ENCODE results near the gene GPRC5B.

The GPRC5B gene

DNA sequence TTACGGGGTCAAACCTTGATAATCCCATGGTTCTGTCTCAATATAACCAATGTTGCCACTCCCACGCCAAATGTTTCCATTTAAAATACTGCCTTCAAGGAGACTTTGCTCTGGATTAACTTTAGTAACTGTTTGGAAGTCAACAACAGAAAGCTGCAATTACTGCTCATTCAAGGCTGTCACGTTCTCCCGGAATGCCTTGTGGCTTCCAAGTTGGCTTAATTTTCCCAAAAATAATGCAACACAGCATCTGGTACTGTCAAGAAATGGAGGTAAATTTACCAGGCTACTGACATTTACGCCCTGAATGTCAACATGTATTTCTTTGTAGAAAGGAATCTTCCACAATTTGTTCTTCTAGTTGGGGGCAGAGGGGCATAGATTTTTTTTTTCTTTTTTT is 38.2 kb downstream of the GPRC5B start:
- FAIRE-seq (no peak), DNase-seq (ENCODE audit: low spot score) (no peak)

DNA sequence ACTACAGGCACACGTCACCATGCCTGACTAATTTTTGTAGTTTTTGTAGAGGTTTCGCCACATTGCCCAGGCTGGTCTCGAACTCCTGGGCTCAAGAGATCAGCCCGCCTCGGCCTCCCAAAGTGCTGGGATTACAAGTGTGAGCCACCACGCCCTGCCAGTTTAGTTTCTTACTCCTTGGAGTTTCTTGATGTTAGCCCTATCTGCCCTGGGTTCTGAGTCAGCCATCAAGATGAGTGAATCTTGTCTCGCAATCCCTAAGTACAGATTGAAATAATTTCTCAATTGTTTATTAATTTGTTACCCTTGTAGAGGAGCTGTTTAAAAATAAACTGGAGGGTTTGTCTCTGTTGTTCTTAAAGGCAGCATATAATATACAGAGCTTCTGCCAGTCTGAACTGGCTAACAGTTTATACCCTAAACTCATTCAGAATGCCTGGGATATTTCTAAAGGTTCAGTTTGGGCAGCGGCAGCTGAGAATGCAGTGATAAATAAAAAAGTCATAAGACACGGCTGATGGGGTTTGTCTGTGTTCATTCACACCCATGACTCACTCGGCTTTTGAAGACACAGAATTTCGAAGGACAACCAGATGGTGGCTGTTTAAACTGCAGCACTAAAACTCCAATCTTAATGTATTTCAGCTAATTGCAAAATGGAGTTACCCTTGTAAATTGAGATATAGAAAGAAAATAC is 39.6 kb downstream of the GPRC5B start:
- DNase-seq (ENCODE audit: low spot score): peak; percentile 53
- FAIRE-seq: no peak

DNA sequence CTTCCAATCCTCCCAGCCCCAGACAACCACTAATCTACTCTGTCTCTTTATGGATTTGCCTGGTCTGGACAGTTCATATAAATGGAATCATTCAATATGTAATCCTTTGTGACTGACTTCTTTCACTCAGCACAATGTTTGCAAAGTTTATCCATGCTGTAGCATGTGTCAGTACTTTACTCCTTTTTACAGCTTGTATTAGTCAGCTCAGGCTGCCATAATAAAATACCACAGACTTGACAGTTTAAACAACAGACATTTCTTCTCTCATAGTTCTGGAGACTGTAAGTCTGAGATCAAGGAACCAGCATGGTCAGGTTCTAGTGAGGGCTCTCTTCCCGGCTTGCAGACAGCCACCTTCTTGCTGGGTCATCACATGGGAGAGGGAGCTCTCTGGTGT is 41.3 kb downstream of the GPRC5B start:
- no peak for FAIRE-seq
- DNase-seq (ENCODE audit: low spot score): no peak

DNA sequence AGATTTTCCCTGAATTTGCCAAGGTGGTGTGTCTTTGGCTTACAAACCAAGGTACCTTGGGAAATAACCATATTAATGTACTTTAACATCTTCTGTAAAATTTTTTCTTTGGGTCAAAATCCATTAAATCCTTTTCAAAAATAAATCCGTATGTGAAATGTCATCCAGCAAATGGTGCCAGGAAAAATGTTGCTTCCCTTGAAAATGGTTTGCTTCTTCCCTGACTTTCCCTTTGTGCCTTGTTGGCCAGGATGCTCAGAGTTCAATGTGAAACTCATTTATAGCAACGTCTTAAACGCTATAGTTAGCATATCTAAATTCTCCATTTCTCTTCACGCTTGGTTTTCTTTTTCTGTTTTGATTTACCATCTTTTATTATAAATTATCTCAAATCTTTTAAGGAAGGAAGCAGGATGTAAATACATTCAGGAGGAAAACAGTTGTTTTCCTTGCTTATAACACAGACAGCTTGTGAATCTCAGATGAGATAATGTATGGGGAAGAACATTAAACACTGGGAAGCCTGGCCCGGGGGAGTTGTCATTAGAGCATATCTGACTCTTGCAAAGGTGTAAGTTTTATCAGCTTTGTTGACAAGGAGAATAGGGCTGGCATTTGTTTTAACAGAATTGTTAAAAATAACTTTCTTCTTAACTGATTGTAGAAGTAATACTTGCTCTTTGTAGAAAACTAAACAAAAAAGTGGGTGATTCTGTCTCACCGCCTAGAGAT is 42.1 kb downstream of the GPRC5B start:
- FAIRE-seq: no peak
- DNase-seq (ENCODE audit: low spot score): no peak

DNA sequence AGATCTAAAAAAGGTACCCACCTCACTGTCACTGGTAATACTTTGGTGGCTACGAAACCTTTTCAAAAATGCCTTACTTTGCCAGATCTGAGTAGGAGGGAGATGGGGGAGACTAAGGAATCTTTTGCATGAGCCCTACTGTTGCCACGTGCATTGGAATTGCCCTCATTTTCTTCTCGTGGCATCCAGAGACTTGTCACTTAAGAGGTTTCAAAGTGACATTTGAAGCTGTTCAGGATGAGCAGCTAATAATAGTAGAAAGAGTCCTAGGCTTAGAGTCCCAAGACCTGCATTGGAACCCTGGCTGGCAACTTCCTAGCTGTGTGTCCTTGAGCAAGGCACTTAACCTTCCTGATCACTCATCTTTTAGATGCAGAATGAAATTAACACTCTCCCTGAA is 43.5 kb downstream of the GPRC5B start:
- no peak for FAIRE-seq

DNA sequence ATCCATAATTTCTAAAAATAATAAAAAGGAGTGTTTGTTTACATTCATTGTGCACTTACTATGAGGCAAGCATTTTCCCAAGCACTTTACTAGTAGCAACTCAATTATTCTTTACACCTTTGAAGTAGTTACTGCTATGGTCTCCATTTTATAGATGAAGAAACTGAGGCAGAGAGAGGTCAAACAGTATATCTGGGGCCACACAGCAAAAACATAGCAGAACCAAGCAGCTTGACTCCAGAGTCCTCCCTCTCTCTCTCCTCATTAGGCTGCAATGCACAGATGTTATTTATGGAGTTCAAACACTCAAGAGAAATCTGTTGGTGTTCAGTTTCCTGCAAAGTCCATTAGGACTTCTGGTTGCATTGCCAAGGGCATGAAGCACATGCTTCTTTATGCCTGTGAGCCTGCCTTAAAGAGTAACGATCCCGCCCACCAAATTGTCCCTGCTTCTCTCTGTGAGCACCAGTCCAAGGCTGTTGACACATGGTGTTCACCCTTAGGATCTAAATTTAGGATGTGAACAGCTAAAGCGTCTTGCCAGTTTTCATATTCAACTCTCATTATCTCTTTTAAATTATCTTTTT is 44.0 kb downstream of the GPRC5B start:
- no peak for FAIRE-seq

More for the DNA sequence above, 43.5 kb downstream of the GPRC5B start:
- DNase-seq (ENCODE audit: low spot score): no peak

DNA sequence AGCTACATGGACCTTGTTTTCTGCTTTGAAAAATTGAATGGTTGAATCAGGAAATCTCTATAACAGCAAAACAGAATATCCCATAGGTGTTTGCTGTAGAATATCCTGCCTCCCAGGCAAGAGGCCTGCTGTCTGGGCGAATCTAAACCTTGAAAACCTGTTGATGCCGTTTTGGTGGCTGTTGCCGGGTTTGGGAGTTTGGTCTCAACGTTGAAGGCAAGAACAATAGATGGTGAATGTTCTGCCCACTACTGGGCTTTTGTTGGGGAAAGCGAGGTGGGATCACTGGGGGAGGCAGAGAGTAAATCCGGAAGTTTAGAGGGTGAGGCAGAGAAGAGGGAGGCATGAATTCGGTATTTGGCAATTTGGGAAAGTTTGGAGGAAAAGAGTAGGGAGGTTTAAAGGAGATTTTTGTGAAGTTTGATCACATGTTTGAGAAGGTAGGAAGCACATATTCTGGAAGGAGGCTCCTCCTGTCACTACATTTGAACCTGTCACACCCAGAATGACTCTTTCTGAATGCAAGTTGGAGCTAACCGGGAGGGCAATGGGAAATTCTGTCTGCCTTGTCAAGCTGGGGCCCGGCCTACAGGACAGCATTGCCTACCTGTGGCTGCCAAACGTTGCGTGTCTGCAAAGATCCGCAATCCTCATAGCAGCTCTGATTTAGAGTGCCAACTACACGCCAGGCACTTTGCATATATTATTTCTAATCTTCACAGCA is 46.5 kb downstream of the GPRC5B start:
- FAIRE-seq: no peak

More for the DNA sequence above, 44.0 kb downstream of the GPRC5B start:
- no peak for DNase-seq (ENCODE audit: low spot score)

DNA sequence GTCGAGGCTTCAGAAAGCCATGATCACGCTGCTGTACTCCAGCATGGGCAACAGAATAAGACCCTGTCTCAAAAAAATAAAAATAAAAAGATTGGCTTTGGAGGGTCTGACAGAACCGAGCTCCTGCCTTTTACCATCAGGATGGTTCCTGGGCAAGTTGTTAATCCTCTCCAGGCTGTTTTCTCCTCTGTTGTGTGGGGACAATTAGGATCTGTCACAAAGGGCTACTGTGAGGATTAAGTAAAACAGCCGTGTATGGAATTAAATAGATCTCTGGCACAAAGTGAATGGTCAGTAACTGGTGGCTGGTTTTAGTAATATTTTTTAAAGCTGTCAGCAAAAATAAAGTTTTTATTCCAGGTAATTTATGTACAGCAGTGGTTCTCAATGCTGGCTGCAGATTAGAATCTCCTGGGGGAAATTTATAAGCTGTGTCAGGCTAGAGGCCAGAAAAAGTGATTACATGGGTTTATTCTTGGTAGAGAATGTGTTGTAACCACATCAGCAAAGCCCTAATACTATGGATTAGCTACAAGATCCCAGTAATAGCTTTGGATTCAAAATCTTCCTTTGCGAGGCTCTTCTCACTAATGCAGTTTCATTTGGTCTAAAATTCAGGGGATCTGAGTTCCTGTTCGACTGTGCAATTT is 47.2 kb downstream of the GPRC5B start:
- no peak for FAIRE-seq
- no peak for DNase-seq (ENCODE audit: low spot score)

More for the DNA sequence above, 46.5 kb downstream of the GPRC5B start:
- DNase-seq (ENCODE audit: low spot score): no peak

DNA sequence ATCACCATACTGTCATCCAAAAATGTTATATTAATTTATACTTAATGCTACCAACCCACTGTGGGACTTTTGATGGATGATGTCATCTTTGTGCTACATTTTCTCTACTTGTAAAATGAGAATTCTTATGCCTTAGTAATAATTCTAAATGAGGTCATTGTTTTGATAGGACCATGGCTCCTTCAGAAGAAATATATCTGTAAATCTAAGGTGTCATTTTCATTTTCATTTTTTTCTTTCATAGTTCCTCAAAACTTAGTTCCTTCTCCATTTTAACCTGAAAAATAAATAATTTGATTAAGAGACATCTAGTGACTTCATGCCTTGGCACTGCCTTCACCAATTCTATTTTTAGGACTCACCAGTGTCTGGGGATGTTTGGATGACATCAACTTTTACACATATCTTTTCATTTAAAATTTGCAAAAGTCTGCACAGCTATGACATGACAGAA is 48.7 kb downstream of the GPRC5B start:
- no peak for DNase-seq (ENCODE audit: low spot score)

DNA sequence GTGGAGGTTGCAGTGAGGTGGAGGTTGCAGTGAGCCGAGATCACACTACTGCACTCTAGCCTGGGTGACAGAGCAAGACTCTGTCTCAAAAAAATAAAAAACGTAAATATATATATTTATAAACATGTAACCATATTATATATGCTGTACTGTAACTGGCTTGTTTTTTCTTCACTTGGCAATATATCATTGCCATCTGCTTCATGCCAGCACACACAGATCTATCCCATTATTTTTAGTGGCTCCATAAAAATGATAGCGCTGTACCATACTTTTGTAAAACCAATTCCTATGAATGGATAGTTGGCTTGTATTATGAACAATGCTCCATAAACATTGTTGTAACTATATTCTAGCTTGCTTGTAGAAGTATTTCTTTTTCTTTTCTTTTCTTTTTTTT is 49.5 kb downstream of the GPRC5B start:
- DNase-seq (ENCODE audit: low spot score): no peak
- FAIRE-seq: no peak

More for the DNA sequence above, 48.7 kb downstream of the GPRC5B start:
- FAIRE-seq: no peak

DNA sequence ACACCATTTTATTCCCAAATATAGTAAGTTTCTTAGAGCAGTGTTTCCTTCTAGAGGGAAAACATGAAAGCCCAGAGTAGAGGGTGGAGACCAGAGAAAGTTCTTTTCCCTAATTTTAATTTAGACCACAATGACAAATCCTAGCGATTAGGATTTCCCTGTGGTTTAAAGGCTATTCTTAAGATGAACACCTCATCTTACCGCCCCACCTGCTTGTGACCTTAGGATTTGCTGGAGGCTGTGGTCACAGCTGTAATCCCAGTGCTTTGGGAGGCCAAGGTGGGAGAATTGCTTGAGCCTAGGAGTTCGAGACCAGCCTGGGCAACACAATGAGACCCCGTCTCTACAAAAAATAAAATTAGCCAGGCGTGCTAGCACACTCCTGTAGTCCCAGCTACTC is 51.1 kb downstream of the GPRC5B start:
- FAIRE-seq (no peak), DNase-seq (ENCODE audit: low spot score) (no peak)

DNA sequence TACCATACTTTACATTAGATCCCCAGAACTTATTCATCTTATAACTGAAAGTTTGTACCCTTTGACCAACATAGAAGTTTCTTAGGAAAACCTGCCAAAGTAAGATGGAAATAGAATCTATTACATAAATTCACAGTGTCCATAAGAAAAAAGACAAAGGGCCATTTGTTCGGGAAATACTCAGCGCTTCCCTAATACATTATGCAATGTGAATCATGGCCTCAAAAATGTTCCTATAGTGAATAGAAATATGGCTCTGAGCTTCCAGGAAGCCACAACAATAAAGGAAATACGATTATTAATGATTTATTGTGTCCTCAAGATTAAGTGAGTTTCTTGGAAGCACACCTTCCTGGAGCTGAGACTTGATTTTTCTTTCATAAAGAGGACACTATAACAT is 51.5 kb downstream of the GPRC5B start:
- no peak for FAIRE-seq

DNA sequence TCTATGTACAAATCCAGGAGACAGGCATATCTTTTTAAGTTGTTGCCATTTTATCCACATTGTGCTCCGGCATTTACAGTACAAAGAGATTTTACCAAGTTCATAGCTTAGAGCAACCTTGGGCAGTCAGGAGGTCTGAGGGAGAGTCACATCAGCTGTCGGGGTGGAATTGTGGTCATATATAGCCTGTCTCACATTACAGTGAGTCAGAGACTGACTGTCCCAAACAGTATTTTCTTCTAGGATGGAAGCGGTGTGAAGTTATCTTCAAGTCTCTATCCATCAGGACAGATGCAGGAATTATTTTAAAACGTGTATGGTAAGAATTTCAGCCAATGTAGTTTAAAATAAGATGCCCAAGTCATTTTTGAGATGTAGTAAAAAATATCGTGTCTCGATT is 53.0 kb downstream of the GPRC5B start:
- DNase-seq (ENCODE audit: low spot score): peak; percentile 63
- FAIRE-seq: no peak

More for the DNA sequence above, 51.5 kb downstream of the GPRC5B start:
- no peak for DNase-seq (ENCODE audit: low spot score)

DNA sequence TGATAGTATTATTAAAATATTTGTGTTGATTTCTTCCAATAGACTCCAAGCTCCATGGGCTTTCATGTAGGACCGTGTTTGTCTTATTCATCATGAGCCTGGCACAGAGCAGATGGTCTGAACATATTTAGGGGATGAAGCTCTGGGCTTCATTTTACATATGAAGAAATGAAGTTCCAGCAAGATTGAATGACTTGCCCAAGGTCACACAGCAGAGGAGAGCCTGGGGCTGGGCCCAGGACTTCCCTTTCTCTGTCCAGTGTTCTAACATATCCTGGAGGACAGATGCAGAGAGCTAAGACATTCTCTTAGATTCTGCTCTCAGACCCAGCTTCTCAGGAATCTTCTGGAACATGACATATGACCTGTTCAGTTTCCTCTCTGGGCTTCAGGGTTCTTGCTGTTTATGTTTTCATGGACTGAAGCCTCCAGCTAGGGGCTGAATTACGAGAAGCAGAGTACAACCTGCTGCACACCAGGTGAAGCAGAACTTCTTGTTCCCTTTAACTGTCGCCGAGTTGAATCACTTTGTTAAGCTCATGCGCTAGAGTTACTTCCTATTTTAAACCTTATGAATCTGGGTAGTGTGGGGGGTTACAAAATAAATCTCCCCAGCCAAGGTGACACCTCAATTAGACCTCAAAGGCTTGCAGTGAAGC is 53.6 kb downstream of the GPRC5B start:
- DNase-seq (ENCODE audit: low spot score): no peak

DNA sequence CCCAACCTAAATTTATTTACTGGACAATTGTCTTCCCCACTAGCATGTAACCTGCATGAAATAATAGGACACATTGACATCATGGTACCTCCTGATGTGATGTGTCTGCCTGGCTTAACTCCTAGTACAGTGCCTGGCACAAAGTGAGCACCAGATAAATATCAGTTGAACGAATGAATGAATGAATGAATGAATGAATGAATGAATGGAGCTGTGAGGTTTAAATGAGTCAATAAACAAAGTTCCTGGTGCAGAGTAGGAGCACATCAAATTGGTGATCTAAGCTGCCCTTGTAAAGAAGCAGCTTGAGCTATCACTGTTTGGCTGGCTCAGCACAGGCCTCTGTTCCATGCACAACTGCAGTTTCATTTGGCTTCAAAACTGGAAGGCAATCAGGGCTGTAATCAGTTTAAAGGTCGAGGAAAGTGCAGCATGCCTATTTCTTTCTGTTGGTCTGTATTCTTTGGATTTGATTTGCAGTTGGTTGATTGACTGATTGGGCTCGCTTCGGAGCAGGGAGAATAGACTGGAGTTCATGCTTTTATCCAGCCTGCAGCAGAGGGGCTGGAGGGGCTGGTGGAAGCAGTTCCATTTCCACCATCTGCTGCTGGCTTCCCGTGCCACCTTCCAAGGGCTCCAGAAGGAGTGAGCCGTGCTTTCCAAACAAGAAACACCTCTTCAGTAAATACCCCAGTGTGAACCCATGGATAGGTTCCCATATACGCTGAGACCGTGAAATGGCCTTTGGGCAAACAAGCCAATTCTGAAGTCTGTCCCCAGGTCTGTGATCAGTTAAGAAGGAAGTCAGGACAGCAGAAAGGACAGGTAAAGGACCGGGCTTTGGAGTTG is 54.6 kb downstream of the GPRC5B start:
- no peak for DNase-seq (ENCODE audit: low spot score)
- FAIRE-seq: no peak

More for the DNA sequence above, 53.6 kb downstream of the GPRC5B start:
- no peak for FAIRE-seq

DNA sequence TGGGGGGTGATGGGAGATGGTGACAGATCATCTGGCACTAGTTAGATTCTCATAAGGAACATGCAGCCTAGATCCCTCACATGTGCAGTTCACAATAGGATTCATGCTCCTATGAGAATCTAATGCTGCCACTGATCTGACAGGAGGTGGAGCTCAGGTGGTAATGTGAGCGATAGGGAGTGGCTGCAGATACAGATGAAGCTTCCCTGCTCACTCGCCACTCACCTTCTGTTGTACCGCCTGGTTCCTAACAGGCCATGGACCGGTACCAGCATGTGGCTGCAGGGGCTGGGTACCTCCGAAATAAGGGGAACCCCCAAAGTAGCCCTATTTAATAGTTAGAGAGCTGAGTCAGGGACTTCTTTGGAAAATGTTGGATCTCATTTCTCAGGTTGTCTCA is 60.4 kb downstream of the GPRC5B start:
- DNase-seq (ENCODE audit: low spot score) (no peak), FAIRE-seq (no peak)

DNA sequence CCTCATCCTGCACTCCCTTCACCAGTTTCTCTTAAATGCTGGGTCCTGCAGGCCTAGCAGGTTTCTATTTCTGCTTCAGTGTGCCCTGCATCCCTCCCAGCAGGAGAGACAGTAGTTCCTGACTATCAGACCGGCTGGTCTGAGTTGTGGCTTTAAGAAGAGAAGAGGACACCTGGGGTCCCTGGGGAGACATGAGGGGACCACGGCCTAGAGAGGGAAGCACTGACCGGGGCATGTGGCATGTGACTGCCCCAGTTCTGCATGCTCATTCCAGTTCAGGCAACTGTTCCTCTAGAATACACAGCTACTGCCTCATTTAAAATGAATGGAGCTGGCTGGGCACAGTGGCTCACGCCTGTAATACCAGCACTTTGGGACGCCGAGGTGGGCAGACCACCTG is 61.3 kb downstream of the GPRC5B start:
- FAIRE-seq (no peak), DNase-seq (ENCODE audit: low spot score) (no peak)

DNA sequence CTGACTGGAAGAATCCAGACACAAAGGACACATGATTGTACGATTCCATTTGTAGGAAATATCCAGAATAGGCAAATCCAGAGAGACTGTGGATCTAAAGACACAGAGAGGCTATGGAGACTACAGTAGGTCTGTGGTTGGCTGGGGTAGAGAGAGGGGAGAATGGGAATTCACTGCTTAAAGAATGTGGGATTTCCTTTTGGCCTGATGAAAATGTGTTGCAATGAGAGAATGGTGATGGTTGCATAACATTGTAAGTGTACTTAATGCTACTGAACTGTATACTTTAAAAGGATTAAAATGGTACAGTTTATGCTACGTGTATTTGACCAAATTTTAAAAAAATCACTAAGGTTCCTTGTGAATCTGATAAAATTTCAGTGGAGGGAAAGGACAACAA is 62.1 kb downstream of the GPRC5B start:
- FAIRE-seq: no peak

DNA sequence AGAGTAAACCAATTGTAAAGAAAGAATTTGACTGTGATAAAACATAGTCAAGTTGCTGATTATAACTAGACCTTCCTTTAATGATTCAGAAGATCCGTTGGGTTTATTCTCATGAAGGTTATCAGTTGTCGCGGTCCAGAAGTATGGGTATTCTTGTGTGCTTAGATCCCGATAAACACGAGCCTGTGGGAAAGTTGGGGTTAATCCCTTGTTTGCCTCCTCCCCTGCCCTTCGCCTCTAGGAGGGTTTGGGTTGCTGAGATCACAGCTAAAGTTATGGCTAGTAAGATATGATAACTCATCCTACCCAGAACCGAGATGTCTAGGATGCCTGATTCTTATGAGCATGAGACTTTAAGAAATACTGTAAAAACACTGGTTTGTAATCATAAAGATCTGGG is 66.8 kb downstream of the GPRC5B start:
- no peak for FAIRE-seq
- no peak for DNase-seq (ENCODE audit: low spot score)

More for the DNA sequence above, 62.1 kb downstream of the GPRC5B start:
- DNase-seq (ENCODE audit: low spot score): no peak

DNA sequence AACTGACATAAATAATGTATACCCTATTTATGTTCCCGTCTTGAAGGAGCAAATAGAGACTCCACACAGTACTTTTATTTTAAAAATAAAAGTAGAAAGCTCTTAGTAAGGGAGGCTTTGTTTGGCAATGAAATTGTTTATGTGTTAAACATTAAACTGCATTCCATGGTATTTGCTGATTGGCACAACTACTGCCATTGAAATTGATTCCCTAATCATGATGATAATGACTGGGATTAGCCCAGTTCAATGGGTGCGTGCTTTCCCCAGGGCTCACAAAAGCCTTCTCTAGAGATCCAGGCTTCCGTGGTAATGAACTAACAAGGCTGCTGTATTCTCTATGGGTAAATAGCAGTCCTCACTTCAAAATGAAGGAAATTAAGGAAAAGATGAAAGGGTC is 67.5 kb downstream of the GPRC5B start:
- DNase-seq (ENCODE audit: low spot score): no peak
- FAIRE-seq: no peak

Data from urothelium cell line (cell line).